Measurements from ENCODE around the gene RAX2. TPM values are rescaled to one million over a fixed set of nuclear protein-coding genes. Genes with fewer than 3 reads are reported as not detected.

RAX2 gene
- total and polyA plus RNA-seq, 2 donors (not counting 1 experiment from before 2014, with no cell fraction given) = not detected

- Histone ChIP-seq H3K27me3 (ENCODE audit: control insufficient read depth, insufficient read depth, low read length) (peaks cover 16% of the 10 kb centered on the region), H3K4me2 (ENCODE audit: extremely low read depth, insufficient read depth, low read length) (no peak overlapping the region), H3K79me2 (ENCODE audit: control insufficient read depth, insufficient read depth, low read length) (no peaks in the 10 kb centered on the region), H2AFZ (ENCODE audit: low read length) (no peak overlapping the region), H3K9me3 (ENCODE audit: control insufficient read depth, insufficient read depth, low read depth, low read length) (no peaks in the 10 kb centered on the region), H3K4me3 (replicated peaks in 1 of 4; ENCODE audit: control extremely low read depth in 1 of 4, insufficient read depth in 1 of 4, low read depth in 3 of 4, low read length in 4 of 4) (no peak overlapping the region), H3K9ac (ENCODE audit: insufficient read depth, low read length) (no peak overlapping the region), H3K27ac (ENCODE audit: insufficient read depth, low read length) (no peak overlapping the region), H3K4me1 (ENCODE audit: control insufficient read depth, extremely low read depth, insufficient read depth, low read length) (no peaks in the 10 kb centered on the region), H3K36me3 (ENCODE audit: control insufficient read depth, insufficient read depth, low read length) (no peaks in the 10 kb centered on the region), H4K20me1 (ENCODE audit: control insufficient read depth, extremely low read depth, insufficient read depth, low read length) (no peaks in the 10 kb centered on the region)
- no peak for TF ChIP-seq CTCF (conservative IDR thresholded peaks at IDR 0.05 in 1 of 2, IDR thresholded peaks at IDR 0.05 in 1 of 2; ENCODE audit: low read depth in 1 of 2, low read length in 2 of 2)
- TF ChIP-seq EZH2 (IDR thresholded peaks at IDR 0.05; ENCODE audit: low read length, missing control alignments) = no peak
- DNase-seq (ENCODE audit: low read depth in 2 of 2) = no peak
These were observed 26.1 kb upstream of the RAX2 start for GRCh38 chr19:3798137-3798536.

DNA sequence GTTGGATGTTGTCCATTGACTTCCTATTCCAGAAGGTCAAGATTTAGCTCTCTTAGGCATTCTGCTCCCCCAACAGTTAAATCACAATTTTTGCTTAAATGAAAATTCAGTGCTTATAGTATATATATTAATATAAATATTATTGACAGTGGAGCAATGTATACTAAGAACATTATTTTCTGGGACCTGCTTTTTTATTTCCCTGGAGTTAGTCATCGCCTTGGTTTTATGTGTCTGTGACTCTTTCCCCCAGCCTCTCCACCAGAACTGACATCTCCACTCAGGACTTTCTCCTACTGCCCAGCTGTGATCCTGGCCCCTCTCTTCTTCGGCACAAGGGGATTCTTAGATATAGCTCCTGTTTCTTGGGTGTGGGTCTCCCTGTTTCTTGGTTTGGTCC lies 24.3 kb upstream of the RAX2 start:
- no peaks in the 10 kb centered on the region for H4K20me1 ChIP-seq (ENCODE audit: control insufficient read depth, extremely low read depth, insufficient read depth, low read length)
- no peaks in the 10 kb centered on the region for H3K9me3 ChIP-seq (ENCODE audit: control insufficient read depth, insufficient read depth, low read depth, low read length)
- no peak overlapping the region for H3K27ac ChIP-seq (ENCODE audit: insufficient read depth, low read length)
- no peak for TF ChIP-seq EZH2 (IDR thresholded peaks at IDR 0.05; ENCODE audit: low read length, missing control alignments)
- TF ChIP-seq CTCF (conservative IDR thresholded peaks at IDR 0.05 in 1 of 2, IDR thresholded peaks at IDR 0.05 in 1 of 2; ENCODE audit: low read depth in 1 of 2, low read length in 2 of 2) = no peak
- peaks cover 9% of the 10 kb centered on the region for H3K27me3 ChIP-seq (ENCODE audit: control insufficient read depth, insufficient read depth, low read length)
- DNase-seq (ENCODE audit: low read depth in 2 of 2) = no peak
- no peak overlapping the region for H2AFZ ChIP-seq (ENCODE audit: low read length)
- H3K4me3 ChIP-seq (replicated peaks in 1 of 4; ENCODE audit: control extremely low read depth in 1 of 4, insufficient read depth in 1 of 4, low read depth in 3 of 4, low read length in 4 of 4) = no peak overlapping the region
- H3K79me2 ChIP-seq (ENCODE audit: control insufficient read depth, insufficient read depth, low read length) = no peaks in the 10 kb centered on the region
- no peak overlapping the region for H3K4me2 ChIP-seq (ENCODE audit: extremely low read depth, insufficient read depth, low read length)
- no peak overlapping the region for H3K9ac ChIP-seq (ENCODE audit: insufficient read depth, low read length)
- no peaks in the 10 kb centered on the region for H3K36me3 ChIP-seq (ENCODE audit: control insufficient read depth, insufficient read depth, low read length)
- H3K4me1 ChIP-seq (ENCODE audit: control insufficient read depth, extremely low read depth, insufficient read depth, low read length) = no peaks in the 10 kb centered on the region

GRCh38 chr19:3793799-3794198 lies 21.8 kb upstream of the RAX2 start:
- no peak overlapping the region for H3K9ac ChIP-seq (ENCODE audit: insufficient read depth, low read length)
- H3K79me2 ChIP-seq (ENCODE audit: control insufficient read depth, insufficient read depth, low read length) = no peaks in the 10 kb centered on the region

More at GRCh38 chr19:3793799-3794198, 21.8 kb upstream of the RAX2 start:
- Histone ChIP-seq H3K4me3 (replicated peaks in 1 of 4; ENCODE audit: control extremely low read depth in 1 of 4, insufficient read depth in 1 of 4, low read depth in 3 of 4, low read length in 4 of 4) (no peak overlapping the region), H3K4me1 (ENCODE audit: control insufficient read depth, extremely low read depth, insufficient read depth, low read length) (no peaks in the 10 kb centered on the region), H3K27ac (ENCODE audit: insufficient read depth, low read length) (no peak overlapping the region), H3K36me3 (ENCODE audit: control insufficient read depth, insufficient read depth, low read length) (no peaks in the 10 kb centered on the region), H3K4me2 (ENCODE audit: extremely low read depth, insufficient read depth, low read length) (no peak overlapping the region), H3K9me3 (ENCODE audit: control insufficient read depth, insufficient read depth, low read depth, low read length) (no peaks in the 10 kb centered on the region), H4K20me1 (ENCODE audit: control insufficient read depth, extremely low read depth, insufficient read depth, low read length) (no peaks in the 10 kb centered on the region), H3K27me3 (ENCODE audit: control insufficient read depth, insufficient read depth, low read length) (no peaks in the 10 kb centered on the region), H2AFZ (ENCODE audit: low read length) (no peak overlapping the region)
- TF ChIP-seq CTCF (conservative IDR thresholded peaks at IDR 0.05 in 1 of 2, IDR thresholded peaks at IDR 0.05 in 1 of 2; ENCODE audit: low read depth in 1 of 2, low read length in 2 of 2) (no peak), EZH2 (IDR thresholded peaks at IDR 0.05; ENCODE audit: low read length, missing control alignments) (no peak)
- DNase-seq (ENCODE audit: low read depth in 2 of 2) = no peak

Measured in fibroblast of lung (primary cell).